MV-4-11 (cell line): Measurements from ENCODE around the gene SRSF5.
"Not testable (repeated sequence)": the region's sequence is repeated elsewhere in the genome, so short reads cannot be mapped to it uniquely, and the experiment has no call there.

ENCODE experiments used
- DNase-seq: peaks from one replicate; lab custom pipeline; 2025; lab: John Stamatoyannopoulos, UW

Gene SRSF5

GRCh38 chr14:69808919-69809808 is 42.2 kb downstream of the SRSF5 start:
- no peak for DNase-seq

GRCh38 chr14:69811227-69811867 is 44.4 kb downstream of the SRSF5 start:
- no peak for DNase-seq

GRCh38 chr14:69811868-69812252 is 44.9 kb downstream of the SRSF5 start:
- no peak for DNase-seq

- no peak for DNase-seq
These were observed 45.8 kb downstream of the SRSF5 start for GRCh38 chr14:69812711-69813110.

GRCh38 chr14:69813346-69813745 is 46.4 kb downstream of the SRSF5 start:
- DNase-seq: not testable (repeated sequence)

GRCh38 chr14:69814397-69814796 is 47.5 kb downstream of the SRSF5 start:
- DNase-seq: no peak

GRCh38 chr14:69815556-69815955 is 48.6 kb downstream of the SRSF5 start:
- peak; percentile 5 for DNase-seq

- DNase-seq: no peak
These were observed 49.3 kb downstream of the SRSF5 start for GRCh38 chr14:69816216-69816615.

- peak; percentile 37 for DNase-seq
These were observed 51.8 kb downstream of the SRSF5 start for GRCh38 chr14:69818758-69819191.

- no peak for DNase-seq
These were observed 52.7 kb downstream of the SRSF5 start for GRCh38 chr14:69819607-69820006.

GRCh38 chr14:69820991-69821390 is 54.0 kb downstream of the SRSF5 start:
- no peak for DNase-seq
